ENCODE data around the gene NHSL2. TPM values are rescaled to one million over a fixed set of nuclear protein-coding genes. Genes with fewer than 3 reads are reported as not detected.

The NHSL2 gene
- total RNA-seq, 1 experiment from 2014 or later = 0.07 TPM

DNA sequence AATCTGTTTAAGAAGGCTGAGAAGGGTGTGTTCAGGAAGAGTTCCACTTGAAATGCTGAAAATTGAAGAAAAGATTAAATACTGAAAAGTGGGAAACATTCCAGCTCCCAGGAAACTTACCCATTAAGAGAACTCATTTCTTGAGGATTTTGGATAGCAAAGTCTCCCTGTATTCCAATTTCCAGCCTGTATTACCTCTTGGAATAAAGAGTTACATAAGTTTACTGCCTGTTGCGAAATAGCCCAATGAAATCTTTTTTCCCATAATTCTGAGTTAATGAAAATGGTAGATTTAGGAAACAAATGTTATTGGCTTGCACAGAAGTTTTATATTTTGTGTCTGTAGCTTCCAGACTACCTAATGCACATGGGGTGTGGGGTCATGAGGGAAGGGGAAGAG lies 12.0 kb downstream of the NHSL2 start:
- TF ChIP-seq CTCF (conservative IDR thresholded peaks at IDR 0.05; ENCODE audit: low read depth, low read length) = no peak
- TF ChIP-seq EZH2phosphoT487 (IDR thresholded peaks at IDR 0.05; ENCODE audit: borderline replicate concordance, low read length) = no peak
- no peak for TF ChIP-seq EZH2 (IDR thresholded peaks at IDR 0.05; ENCODE audit: low read length, unreplicated experiment)
- intact Hi-C loops (cut with micrococcal nuclease) = no loop called here
- Histone ChIP-seq H3K36me3 (ENCODE audit: low read depth, low read length) (no peaks in the 10 kb centered on the region), H3K9me2 (replicated peaks; ENCODE audit: low read length) (no peaks in the 10 kb centered on the region), H3K27ac (ENCODE audit: low read length) (no peak overlapping the region), H3K4me1 (ENCODE audit: insufficient read depth, low read length) (peaks cover 20% of the 10 kb centered on the region), H3K27me3 (ENCODE audit: low read length) (no peaks in the 10 kb centered on the region), H2AFZ (ENCODE audit: low read length) (no peak overlapping the region), H3F3A (ENCODE audit: low read length, unreplicated experiment) (no peaks in the 10 kb centered on the region), H4K20me1 (ENCODE audit: low read length) (no peaks in the 10 kb centered on the region), H3K4me3 (ENCODE audit: low read length) (no peak overlapping the region), H3K9me3 (ENCODE audit: low read length) (no peaks in the 10 kb centered on the region), H3K9ac (ENCODE audit: low read length) (no peak overlapping the region), H3K79me2 (ENCODE audit: low read length) (no peaks in the 10 kb centered on the region), H3K4me2 (ENCODE audit: low read length) (no peak overlapping the region)
- no TSS peak for BruUV-seq (replicated peaks)
- POLR2A ChIA-PET (ENCODE audit: unreplicated experiment) = no interaction called here
- CTCF ChIA-PET = no interaction called here
- DNase-seq (no peak), ATAC-seq (no peak)

- Histone ChIP-seq H3K27me3 (ENCODE audit: low read length) (no peaks in the 10 kb centered on the region), H3K9me2 (replicated peaks; ENCODE audit: low read length) (no peaks in the 10 kb centered on the region), H3K9me3 (ENCODE audit: low read length) (no peaks in the 10 kb centered on the region), H4K20me1 (ENCODE audit: low read length) (no peaks in the 10 kb centered on the region), H3K79me2 (ENCODE audit: low read length) (no peaks in the 10 kb centered on the region), H3K4me1 (ENCODE audit: insufficient read depth, low read length) (peaks cover 16% of the 10 kb centered on the region), H3K36me3 (ENCODE audit: low read depth, low read length) (no peaks in the 10 kb centered on the region), H3K9ac (ENCODE audit: low read length) (no peak overlapping the region), H3K4me3 (ENCODE audit: low read length) (no peak overlapping the region), H3K4me2 (ENCODE audit: low read length) (no peak overlapping the region), H2AFZ (ENCODE audit: low read length) (no peak overlapping the region), H3F3A (ENCODE audit: low read length, unreplicated experiment) (no peaks in the 10 kb centered on the region), H3K27ac (ENCODE audit: low read length) (no peak overlapping the region)
- ATAC-seq (no peak), DNase-seq (no peak)
- no TSS peak for BruUV-seq (replicated peaks)
- POLR2A ChIA-PET (ENCODE audit: unreplicated experiment) = no interaction called here
- TF ChIP-seq EZH2phosphoT487 (IDR thresholded peaks at IDR 0.05; ENCODE audit: borderline replicate concordance, low read length) (no peak), CTCF (conservative IDR thresholded peaks at IDR 0.05; ENCODE audit: low read depth, low read length) (no peak), EZH2 (IDR thresholded peaks at IDR 0.05; ENCODE audit: low read length, unreplicated experiment) (no peak)
- intact Hi-C loops (cut with micrococcal nuclease) = no loop called here
- CTCF ChIA-PET = no interaction called here
Measured at GRCh38 chrX:71923516-71923915, 12.9 kb downstream of the NHSL2 start.

DNA sequence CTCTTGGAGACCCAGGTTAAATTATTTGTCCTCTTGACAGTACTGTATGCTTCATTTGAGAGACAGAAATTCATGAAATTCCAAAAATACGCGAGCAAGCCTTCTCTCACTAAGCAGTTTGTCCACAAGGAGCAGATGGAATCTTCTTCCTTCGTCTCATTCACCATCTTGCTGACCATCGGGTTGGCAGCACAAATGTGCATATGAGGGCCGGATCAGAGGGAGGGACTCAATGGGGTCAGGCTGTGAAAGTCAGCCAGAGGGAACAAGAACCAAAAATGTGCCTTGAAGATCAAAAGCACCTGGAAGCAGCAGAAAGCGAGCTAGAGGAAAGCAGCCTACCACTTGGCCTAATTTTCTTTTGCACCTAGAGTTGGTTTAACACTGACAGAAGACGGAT lies 16.4 kb downstream of the NHSL2 start:
- no peaks in the 10 kb centered on the region for H3K79me2 ChIP-seq (ENCODE audit: low read length)
- H2AFZ ChIP-seq (ENCODE audit: low read length) = no peak overlapping the region
- no TSS peak for BruUV-seq (replicated peaks)
- H3K9ac ChIP-seq (ENCODE audit: low read length) = no peak overlapping the region
- H3K9me2 ChIP-seq (replicated peaks; ENCODE audit: low read length) = no peaks in the 10 kb centered on the region
- no peaks in the 10 kb centered on the region for H4K20me1 ChIP-seq (ENCODE audit: low read length)
- DNase-seq (no peak), ATAC-seq (no peak)
- H3K27me3 ChIP-seq (ENCODE audit: low read length) = peaks cover 4% of the 10 kb centered on the region; the same call in 1 of the 2 replicates
- CTCF ChIA-PET = no interaction called here
- intact Hi-C loops (cut with micrococcal nuclease) = no loop called here
- no peak overlapping the region for H3K27ac ChIP-seq (ENCODE audit: low read length)
- POLR2A ChIA-PET (ENCODE audit: unreplicated experiment) = no interaction called here
- H3K4me1 ChIP-seq (ENCODE audit: insufficient read depth, low read length) = peaks cover 16% of the 10 kb centered on the region
- H3K4me2 ChIP-seq (ENCODE audit: low read length) = no peak overlapping the region
- H3K4me3 ChIP-seq (ENCODE audit: low read length) = no peak overlapping the region
- no peaks in the 10 kb centered on the region for H3K9me3 ChIP-seq (ENCODE audit: low read length)
- no peaks in the 10 kb centered on the region for H3K36me3 ChIP-seq (ENCODE audit: low read depth, low read length)
- no peak for TF ChIP-seq EZH2phosphoT487 (IDR thresholded peaks at IDR 0.05; ENCODE audit: borderline replicate concordance, low read length)
- no peak for TF ChIP-seq EZH2 (IDR thresholded peaks at IDR 0.05; ENCODE audit: low read length, unreplicated experiment)
- no peak for TF ChIP-seq CTCF (conservative IDR thresholded peaks at IDR 0.05; ENCODE audit: low read depth, low read length)
- no peaks in the 10 kb centered on the region for H3F3A ChIP-seq (ENCODE audit: low read length, unreplicated experiment)
